HepG2 (cell line): ENCODE data around the gene C2orf49. TPM values are rescaled to one million over a fixed set of nuclear protein-coding genes. Genes with fewer than 3 reads are reported as not detected.

ENCODE experiments used
- ATAC-seq: fragments of 200-7000 bp; cut with Tn5 transposase; 3 replicates; pipeline ENCODE4 v1.9.1; 2020; ENCODE audit warnings: mild to moderate bottlenecking, moderate library complexity
- BruUV-seq: library from RNA; stranded (reverse); fragments of 400-500 nt; replicated peaks from 2 replicates; lab custom pipeline; 2021; lab: Mats Ljungman, UMichigan
- CTCF ChIA-PET: fragments of 300-600 bp; formaldehyde crosslinking; extraction: SDS; loops from one replicate; lab custom pipeline; 2021; ENCODE audit warnings: low total read pairs, inconsistent platforms, low intra/inter-chr PET ratio; lab: Yijun Ruan, JAX
- POLR2A ChIA-PET: fragments of 350-600 bp; sonication (Branson Sonifier 250); formaldehyde crosslinking; loops from one replicate; lab custom pipeline; 2020; ENCODE audit warnings: antibody characterized with exemption, inconsistent platforms; lab: Yijun Ruan, JAX
- DNase-seq: peaks from one replicate; pipeline ENCODE4 v3.0.0-alpha.2; 2015; ENCODE audit warnings: low spot score
- FAIRE-seq: peaks from 3 replicates; lab custom pipeline; 2011; peaks lifted over from hg19 to GRCh38; lab: Jason Lieb, UNC
- H2AFZ ChIP-seq: one replicate; pipeline ENCODE4 v1.6.1; 2011; ENCODE audit warnings: low read length, inconsistent platforms
- H3K27ac ChIP-seq: fragments of 300-600 bp; 3 replicates; pipeline ENCODE4 v1.8.0; 2011; ENCODE audit warnings: mixed run types, mild to moderate bottlenecking, mixed read lengths, low read length, inconsistent platforms; ENCODE audit not compliant: insufficient read depth; ENCODE audit errors: extremely low read length
- H3K27me3 ChIP-seq, 2 experiments: fragments of 200-600 bp in 1 of 2; 2 replicates in 1 of 2; 3 replicates in 1 of 2; pipeline versions ENCODE4 v1.6.0 to v1.8.0; 2011; ENCODE audit warnings: low read length in 2 of 2, mild to moderate bottlenecking in 2 of 2, moderate library complexity in 2 of 2, inconsistent platforms in 1 of 2; ENCODE audit not compliant: insufficient read depth in 2 of 2, control insufficient read depth in 1 of 2
- H3K36me3 ChIP-seq, 2 experiments: fragments of 200-600 bp in 1 of 2; replicated peaks in 1 of 2; 2 replicates in 1 of 2; 3 replicates in 1 of 2; pipeline versions ENCODE4 v1.5.1 to v1.8.0; 2011; ENCODE audit warnings: low read length in 2 of 2, inconsistent platforms in 1 of 2; ENCODE audit not compliant: insufficient read depth in 2 of 2, control insufficient read depth in 1 of 2
- H3K4me1 ChIP-seq: 2 replicates; pipeline ENCODE4 v1.5.1; 2012; ENCODE audit warnings: low read length, inconsistent platforms; ENCODE audit not compliant: insufficient read depth
- H3K4me2 ChIP-seq: 2 replicates; pipeline ENCODE4 v1.6.0; 2011; ENCODE audit warnings: low read depth, low read length, inconsistent platforms
- H3K4me3 ChIP-seq, 3 experiments: fragments of 200-600 bp in 1 of 3; sonication (generic), shearing (Covaris generic) in 1 of 3; replicated peaks in 1 of 3; 2 replicates each; pipeline ENCODE4 v1.5.1; 2011 to 2016; ENCODE audit warnings: low read length in 3 of 3, inconsistent platforms in 2 of 3, low read depth in 2 of 3, mild to moderate bottlenecking in 2 of 3, control low read depth in 1 of 3, mixed read lengths in 1 of 3; ENCODE audit not compliant: insufficient read depth in 1 of 3
- H3K79me2 ChIP-seq: one replicate; pipeline ENCODE4 v1.6.1; 2011; ENCODE audit warnings: low read length, inconsistent platforms; ENCODE audit not compliant: insufficient read depth
- H3K9ac ChIP-seq: 2 replicates; pipeline ENCODE4 v1.6.0; 2011; ENCODE audit warnings: mild to moderate bottlenecking, low read depth, low read length, inconsistent platforms; ENCODE audit not compliant: insufficient read depth
- H3K9me3 ChIP-seq: 2 replicates; pipeline ENCODE4 v1.5.1; 2012; ENCODE audit warnings: mild to moderate bottlenecking, low read length
- H4K20me1 ChIP-seq: 2 replicates; pipeline ENCODE4 v1.6.0; 2011; ENCODE audit warnings: inconsistent platforms, mild to moderate bottlenecking, low read length, moderate library complexity; ENCODE audit not compliant: insufficient read depth
- BCLAF1 ChIP-seq: fragments of 450-650 bp; IDR thresholded peaks from 2 replicates; pipeline ENCODE4 v1.6.1; 2017; ENCODE audit warnings: mild to moderate bottlenecking
- CENPX ChIP-seq: sonication (generic); formaldehyde crosslinking; IDR thresholded peaks from 2 replicates; pipeline ENCODE4 v1.9.0; 2021; ENCODE audit warnings: mild to moderate bottlenecking, missing genetic modification reagents, moderate library complexity
- CREM ChIP-seq, 2 experiments: sonication (generic) in 1 of 2; formaldehyde crosslinking in 1 of 2; IDR thresholded peaks; 2 replicates each; pipeline versions ENCODE4 v1.4.0 to v1.6.1; 2016 to 2020; ENCODE audit warnings: antibody characterized with exemption in 1 of 2, mild to moderate bottlenecking in 1 of 2, missing genetic modification reagents in 1 of 2
- EED ChIP-seq: sonication (generic); formaldehyde crosslinking; IDR thresholded peaks from 2 replicates; pipeline ENCODE4 v1.5.0; 2020; ENCODE audit warnings: mild to moderate bottlenecking, missing genetic modification reagents
- ELF4 ChIP-seq: sonication (generic); formaldehyde crosslinking; IDR thresholded peaks from 2 replicates; pipeline ENCODE4 v1.5.0; 2020; ENCODE audit warnings: missing genetic modification reagents, mild to moderate bottlenecking, moderate library complexity, borderline replicate concordance
- HINFP ChIP-seq: sonication (generic); formaldehyde crosslinking; IDR thresholded peaks from 2 replicates; pipeline ENCODE4 v1.4.0; 2020; ENCODE audit warnings: low read depth, mild to moderate bottlenecking, missing genetic modification reagents
- HOXD1 ChIP-seq: sonication (generic); formaldehyde crosslinking; IDR thresholded peaks from 2 replicates; pipeline ENCODE4 v1.5.0; 2020; ENCODE audit warnings: missing genetic modification reagents
- MLX ChIP-seq: IDR thresholded peaks from 2 replicates; pipeline ENCODE4 v1.6.1; 2016
- NR2F1 ChIP-seq, 2 experiments: fragments of 450-650 bp in 1 of 2; formaldehyde crosslinking in 1 of 2; IDR thresholded peaks; 2 replicates each; pipeline versions ENCODE4 v1.5.0 to v1.6.1; 2016 to 2020; ENCODE audit warnings: mild to moderate bottlenecking in 1 of 2, missing compliant biosample characterization in 1 of 2, missing genetic modification reagents in 1 of 2, moderate library complexity in 1 of 2
- TEAD3 ChIP-seq: optimal IDR thresholded peaks from 2 replicates; pipeline ENCODE3; 2016; ENCODE audit warnings: borderline replicate concordance
- ZMYM4 ChIP-seq: sonication (generic); formaldehyde crosslinking; IDR thresholded peaks from 2 replicates; pipeline ENCODE4 v1.8.1; 2023; ENCODE audit warnings: mild to moderate bottlenecking, missing genetic modification reagents
- ZNF263 ChIP-seq: sonication (generic); formaldehyde crosslinking; IDR thresholded peaks from 2 replicates; pipeline ENCODE4 v1.4.0; 2020; ENCODE audit warnings: missing genetic modification reagents
- ZNF484 ChIP-seq: sonication (generic); formaldehyde crosslinking; IDR thresholded peaks from 2 replicates; pipeline ENCODE4 v1.5.1; 2020; ENCODE audit warnings: mild to moderate bottlenecking, low read depth, missing genetic modification reagents, borderline replicate concordance
- ZNF768 ChIP-seq: sonication (generic); formaldehyde crosslinking; IDR thresholded peaks from 2 replicates; pipeline ENCODE4 v1.4.0; 2020; ENCODE audit warnings: missing genetic modification reagents
- ZNF776 ChIP-seq: sonication (generic); formaldehyde crosslinking; IDR thresholded peaks from 2 replicates; pipeline ENCODE4 v1.4.0; 2020; ENCODE audit warnings: mild to moderate bottlenecking, missing genetic modification reagents
- WGBS: methylation state at CpG from one replicate; pipeline ENCODE4 v1.1.6; 2017; ENCODE audit warnings: low lambda C conversion rate; 5-methylcytosine and 5-hydroxymethylcytosine counted together
- in situ Hi-C: cut with HindIII; loops from 2 replicates; pipeline ENCODE4 v1.10.0; 2017; ENCODE audit warnings: low pct_unique_long_range_greater_than_20kb; ENCODE audit not compliant: extremely low pct_ligation_motif_present
- intact Hi-C: fragments of 100-400 bp; cut with micrococcal nuclease; formaldehyde crosslinking; loops from one replicate; pipeline ENCODE4 v1.10.0; 2022; ENCODE audit not compliant: unreplicated experiment
- polyA plus RNA-seq, 8 experiments: library from polyadenylated mRNA; depleted of rRNA in 3 of 8; stranded (reverse) in 7 of 8; unstranded in 1 of 8; fragments of >200 nt; fragmentation: Illumina TruSeq in 4 of 8; extraction: Trizol in 4 of 8; gene quantifications; 2 replicates each; pipeline versions ENCODE4 v1.2.1 to v1.2.3, GENCODE V29; 2011 to 2016; ENCODE audit warnings: low read depth in 4 of 8, missing spikeins in 1 of 8, mixed read lengths in 1 of 8; ENCODE audit not compliant: insufficient read depth in 1 of 8
- total RNA-seq, 5 experiments: library from RNA; depleted of rRNA; stranded (reverse); fragments of >200 nt; fragmentation: Illumina TruSeq; extraction: Trizol; gene quantifications; 2 replicates each; pipeline ENCODE4 v1.2.3, GENCODE V29; 2016; ENCODE audit warnings: low read depth in 1 of 5

C2orf49 gene
- total and polyA plus RNA-seq, 2 of the 13 experiments (the other 11 are each of a cell fraction or from before 2014, with no cell fraction given): 24.7 to 28.8 TPM

- H3K4me1 ChIP-seq: no peaks in the 10 kb centered on the region
- H3K79me2 ChIP-seq: no peaks in the 10 kb centered on the region
- ChIA-PET CTCF (no interaction called here), POLR2A (no interaction called here)
- H3K4me2 ChIP-seq: no peak overlapping the region
- no peaks in the 10 kb centered on the region for H4K20me1 ChIP-seq
- no peak overlapping the region for H2AFZ ChIP-seq
- peaks cover 24 to 87% of the 10 kb centered on the region in 2 experiments for H3K36me3 ChIP-seq
- ATAC-seq (no peak), FAIRE-seq (no peak), DNase-seq (no peak)
- no peaks in the 10 kb centered on the region for H3K9me3 ChIP-seq
- H3K9ac ChIP-seq: no peak overlapping the region
- WGBS: 96% methylated on average over 6 of the region's 6 CpGs
- H3K27ac ChIP-seq: no peak overlapping the region
- intact Hi-C loops (no loop called here), in situ Hi-C loops (no loop called here)
- H3K27me3 ChIP-seq: no peaks in the 10 kb centered on the region
- no peak overlapping the region for H3K4me3 ChIP-seq
- BruUV-seq: no TSS peak
- no peak for TF ChIP-seq ELF4
- TF ChIP-seq ZNF768 (CRISPR knock-in tag): no peak
- TF ChIP-seq ZNF776 (CRISPR knock-in tag): no peak
- no peak for TF ChIP-seq HOXD1 (CRISPR knock-in tag)
- TF ChIP-seq MLX (CRISPR knock-in tag): no peak
- no peak for TF ChIP-seq ZMYM4 (CRISPR knock-in tag)
- no peak for TF ChIP-seq HINFP (CRISPR knock-in tag)
- TF ChIP-seq TEAD3: no peak
- no peak for TF ChIP-seq EED (CRISPR knock-in tag)
- TF ChIP-seq ZNF263 (CRISPR knock-in tag): no peak
- no peak for TF ChIP-seq ZNF484 (CRISPR knock-in tag)
- no peak for TF ChIP-seq CENPX
- TF ChIP-seq NR2F1 (CRISPR knock-in tag; IDR thresholded peaks at IDR 0.05): no peak
- no peak for TF ChIP-seq CREM (IDR thresholded peaks at IDR 0.05)
- TF ChIP-seq CREM (CRISPR knock-in tag; IDR thresholded peaks at IDR 0.05): no peak
- no peak for TF ChIP-seq BCLAF1
These were observed 46.2 kb upstream of the C2orf49 start for GRCh38 chr2:105290981-105291660.
